A673 (cell line): ENCODE measurements around the gene NOPCHAP1.

Source experiments
- CTCF ChIP-seq: fragments of 300-800, 200-600 bp; sonication (generic); conservative IDR thresholded peaks from 2 replicates; pipeline ENCODE4 v1.5.1; 2017; ENCODE audit warnings: low read depth, mild to moderate bottlenecking, antibody characterized with exemption, low read length, moderate library complexity, mixed read lengths
- EZH2 ChIP-seq: fragments of 200-600 bp; sonication (generic); IDR thresholded peaks from 2 replicates; pipeline ENCODE4 v1.6.1; 2017; ENCODE audit warnings: borderline replicate concordance, low read depth, mild to moderate bottlenecking, mixed read lengths, antibody characterized with exemption, low read length; ENCODE audit not compliant: poor library complexity, severe bottlenecking

- TF ChIP-seq CTCF = no peak
- no peak for TF ChIP-seq EZH2
Measured at GRCh38 chr12:104998423-104999346, 12.6 kb downstream of the NOPCHAP1 start.
